PC-3 (cell line): ENCODE results near the gene BCAS2. TPM values are rescaled to one million over a fixed set of nuclear protein-coding genes. Genes with fewer than 3 reads are reported as not detected.

Experiments used
- ATAC-seq: fragments of 200-7000 bp; cut with Tn5 transposase; 2 replicates; pipeline ENCODE4 v1.9.1; 2020; ENCODE audit warnings: mild to moderate bottlenecking, moderate library complexity
- BruUV-seq: library from RNA; stranded (reverse); fragments of 400-500 nt; replicated peaks from 2 replicates; lab custom pipeline; 2021; lab: Mats Ljungman, UMichigan
- CTCF ChIA-PET: fragments of 300-600 bp; sonication (Branson Sonifier 250); formaldehyde crosslinking; loops from one replicate; lab custom pipeline; 2022; ENCODE audit warnings: antibody characterized with exemption; lab: Charles Lee
- POLR2A ChIA-PET: fragments of 300-600 bp; sonication (Branson Sonifier 250); formaldehyde crosslinking; loops from one replicate; lab custom pipeline; 2022; ENCODE audit warnings: antibody characterized with exemption; ENCODE audit not compliant: unreplicated experiment; lab: Charles Lee
- DNase-seq: peaks from one replicate; pipeline ENCODE4 v3.0.0-alpha.2; 2015
- H2AFZ ChIP-seq: fragments of 300-600 bp; sonication (generic); 2 replicates; pipeline ENCODE4 v1.6.0; 2016; ENCODE audit warnings: antibody characterized with exemption, low read length
- H3F3A ChIP-seq: fragments of 300-600 bp; sonication (generic); one replicate; pipeline ENCODE4 v1.6.0; 2017; ENCODE audit warnings: antibody characterized with exemption, low read length, control low read depth, mild to moderate bottlenecking; ENCODE audit not compliant: unreplicated experiment
- H3K27ac ChIP-seq: fragments of 300-600 bp; sonication (generic); 2 replicates; pipeline ENCODE4 v1.5.1; 2016; ENCODE audit warnings: mild to moderate bottlenecking, low read length
- H3K27me3 ChIP-seq: fragments of 300-600 bp; sonication (generic); 2 replicates; pipeline ENCODE4 v1.6.1; 2016; ENCODE audit warnings: low read length, mixed read lengths
- H3K36me3 ChIP-seq: fragments of 300-600 bp; sonication (generic); 2 replicates; pipeline ENCODE4 v1.6.1; 2016; ENCODE audit warnings: low read depth, mixed run types, low read length, mixed read lengths
- H3K4me1 ChIP-seq: fragments of 300-600 bp; sonication (generic); 2 replicates; pipeline ENCODE4 v1.5.1; 2016; ENCODE audit warnings: low read length; ENCODE audit not compliant: insufficient read depth
- H3K4me2 ChIP-seq: fragments of 300-600 bp; sonication (generic); 2 replicates; pipeline ENCODE4 v1.6.0; 2016; ENCODE audit warnings: low read length
- H3K4me3 ChIP-seq: fragments of 300-600 bp; sonication (generic); 2 replicates; pipeline ENCODE4 v1.5.1; 2016; ENCODE audit warnings: mild to moderate bottlenecking, low read length, mixed read lengths
- H3K79me2 ChIP-seq: fragments of 300-600 bp; sonication (generic); 2 replicates; pipeline ENCODE4 v1.6.1; 2017; ENCODE audit warnings: low read length, mixed read lengths
- H3K9ac ChIP-seq: fragments of 300-600 bp; sonication (generic); 2 replicates; pipeline ENCODE4 v1.6.0; 2016; ENCODE audit warnings: mild to moderate bottlenecking, low read length
- H3K9me2 ChIP-seq: fragments of 300-600 bp; sonication (generic); replicated peaks from 2 replicates; pipeline ENCODE4 v1.6.1; 2016; ENCODE audit warnings: mixed run types, low read length, mixed read lengths
- H3K9me3 ChIP-seq: fragments of 300-600 bp; sonication (generic); 2 replicates; pipeline ENCODE4 v1.6.1; 2016; ENCODE audit warnings: low read length, mixed read lengths
- H4K20me1 ChIP-seq: fragments of 300-600 bp; sonication (generic); 2 replicates; pipeline ENCODE4 v1.6.1; 2016; ENCODE audit warnings: low read length, mixed read lengths
- EZH2 ChIP-seq: fragments of 300-600 bp; sonication (generic); IDR thresholded peaks from one replicate; pipeline ENCODE4 v1.6.1; 2017; ENCODE audit warnings: antibody characterized with exemption, mild to moderate bottlenecking, low read length; ENCODE audit not compliant: unreplicated experiment
- EZH2phosphoT487 ChIP-seq: fragments of 300-600 bp; sonication (generic); IDR thresholded peaks from 2 replicates; pipeline ENCODE4 v1.6.1; 2018; ENCODE audit warnings: mild to moderate bottlenecking, antibody characterized with exemption, low read length, borderline replicate concordance
- intact Hi-C: fragments of 100-400 bp; cut with micrococcal nuclease; formaldehyde crosslinking; loops from 2 replicates; pipeline ENCODE4 v1.9.0; 2023
- total RNA-seq: library from RNA; depleted of rRNA; stranded (reverse); fragments of >200 nt; gene quantifications from 2 replicates; pipeline ENCODE4 v1.2.3, GENCODE V29; 2014
- TF ChIP-seq, protein P1 (sequence below): fragments of 300-600 bp; sonication (generic); conservative IDR thresholded peaks from 2 replicates; pipeline ENCODE4 v1.5.1; 2017; ENCODE audit warnings: antibody characterized with exemption, low read depth, mild to moderate bottlenecking, low read length

BCAS2 gene
- total RNA-seq, 1 experiment from 2014 or later, result 70.1 TPM

DNA sequence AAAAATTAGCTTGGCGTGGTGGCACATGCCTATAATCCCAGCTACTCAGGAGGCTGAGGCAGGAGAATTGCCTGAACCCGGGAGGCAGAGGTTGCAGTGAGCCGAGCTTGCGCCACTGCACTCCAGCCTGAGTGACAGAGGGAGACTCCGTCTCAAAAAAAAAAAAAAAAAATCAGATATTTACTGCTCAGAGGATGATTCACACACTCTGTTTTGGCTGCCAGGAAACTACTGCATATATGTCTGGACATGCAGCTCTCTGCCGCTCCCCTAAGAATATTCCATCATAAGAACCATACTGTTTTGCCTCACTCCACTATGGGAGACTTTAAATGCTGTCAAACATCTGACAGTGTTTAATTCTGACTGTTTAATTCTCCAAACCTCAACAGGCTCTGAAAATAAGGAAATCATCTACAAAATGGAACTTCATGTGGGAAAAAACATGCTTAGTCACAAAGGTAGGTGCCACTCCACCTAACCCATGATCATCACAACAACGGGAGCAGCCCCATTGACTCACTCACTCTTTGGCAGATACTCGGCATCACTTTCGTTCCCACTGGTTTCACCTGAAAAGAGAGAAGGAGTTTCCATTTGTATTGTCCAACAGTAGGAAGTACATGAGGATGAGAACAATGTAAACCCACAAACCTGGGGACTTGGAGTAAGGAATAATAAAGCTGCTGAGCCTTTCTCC lies 29.3 kb upstream of the BCAS2 start:
- Histone ChIP-seq H3K9ac (no peak overlapping the region), H3K27ac (peak overlapping the region; percentile 55), H3K4me1 (peaks cover 8% of the 10 kb centered on the region; the same call in 1 of the 2 replicates), H3F3A (no peaks in the 10 kb centered on the region), H3K4me3 (no peak overlapping the region), H3K9me3 (no peaks in the 10 kb centered on the region), H3K27me3 (no peaks in the 10 kb centered on the region), H2AFZ (peak overlapping the region; percentile 29), H3K9me2 (no peaks in the 10 kb centered on the region), H3K79me2 (no peaks in the 10 kb centered on the region), H4K20me1 (no peaks in the 10 kb centered on the region), H3K36me3 (no peaks in the 10 kb centered on the region), H3K4me2 (peak overlapping the region; percentile 16)
- BruUV-seq, result no TSS peak
- CTCF ChIA-PET, result no interaction called here
- POLR2A ChIA-PET, result no interaction called here
- no peak for TF ChIP-seq EZH2
- TF ChIP-seq, protein P1, sequence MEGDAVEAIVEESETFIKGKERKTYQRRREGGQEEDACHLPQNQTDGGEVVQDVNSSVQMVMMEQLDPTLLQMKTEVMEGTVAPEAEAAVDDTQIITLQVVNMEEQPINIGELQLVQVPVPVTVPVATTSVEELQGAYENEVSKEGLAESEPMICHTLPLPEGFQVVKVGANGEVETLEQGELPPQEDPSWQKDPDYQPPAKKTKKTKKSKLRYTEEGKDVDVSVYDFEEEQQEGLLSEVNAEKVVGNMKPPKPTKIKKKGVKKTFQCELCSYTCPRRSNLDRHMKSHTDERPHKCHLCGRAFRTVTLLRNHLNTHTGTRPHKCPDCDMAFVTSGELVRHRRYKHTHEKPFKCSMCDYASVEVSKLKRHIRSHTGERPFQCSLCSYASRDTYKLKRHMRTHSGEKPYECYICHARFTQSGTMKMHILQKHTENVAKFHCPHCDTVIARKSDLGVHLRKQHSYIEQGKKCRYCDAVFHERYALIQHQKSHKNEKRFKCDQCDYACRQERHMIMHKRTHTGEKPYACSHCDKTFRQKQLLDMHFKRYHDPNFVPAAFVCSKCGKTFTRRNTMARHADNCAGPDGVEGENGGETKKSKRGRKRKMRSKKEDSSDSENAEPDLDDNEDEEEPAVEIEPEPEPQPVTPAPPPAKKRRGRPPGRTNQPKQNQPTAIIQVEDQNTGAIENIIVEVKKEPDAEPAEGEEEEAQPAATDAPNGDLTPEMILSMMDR, result no peak
- TF ChIP-seq EZH2phosphoT487, result no peak
- peak; percentile 53 for DNase-seq
- intact Hi-C loops, result no loop called here
- ATAC-seq, result peak; percentile 70

DNA sequence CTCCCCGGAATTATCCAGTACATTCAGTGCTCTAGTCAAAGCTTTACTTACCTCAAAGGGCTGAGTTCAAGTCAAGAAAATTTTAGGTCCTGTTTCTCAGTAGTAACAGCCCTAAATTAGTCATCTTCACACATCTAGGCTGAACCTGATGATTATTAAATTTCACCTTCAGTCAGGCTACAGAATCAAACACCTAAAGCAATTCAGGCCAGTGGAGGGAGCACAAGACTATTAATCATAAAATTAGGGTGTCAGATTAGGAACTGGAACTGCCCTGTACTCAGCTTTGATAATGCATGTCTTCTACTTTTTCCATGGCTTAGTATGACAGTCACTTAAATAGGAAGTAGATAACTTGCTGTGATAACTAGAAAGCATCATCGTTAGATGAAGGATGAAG lies 28.4 kb upstream of the BCAS2 start:
- Histone ChIP-seq H3F3A (no peaks in the 10 kb centered on the region), H4K20me1 (no peaks in the 10 kb centered on the region), H3K36me3 (no peaks in the 10 kb centered on the region), H3K79me2 (no peaks in the 10 kb centered on the region), H3K27ac (no peak overlapping the region), H3K4me1 (peaks cover 8% of the 10 kb centered on the region; the same call in 1 of the 2 replicates), H3K9ac (no peak overlapping the region), H3K27me3 (no peaks in the 10 kb centered on the region), H3K9me2 (no peaks in the 10 kb centered on the region), H3K4me3 (no peak overlapping the region), H2AFZ (no peak overlapping the region), H3K9me3 (no peaks in the 10 kb centered on the region), H3K4me2 (no peak overlapping the region)
- ChIA-PET POLR2A (no interaction called here), CTCF (no interaction called here)
- BruUV-seq, result no TSS peak
- DNase-seq, result no peak
- no peak for TF ChIP-seq EZH2
- intact Hi-C loops, result no loop called here
- ATAC-seq, result no peak

DNA sequence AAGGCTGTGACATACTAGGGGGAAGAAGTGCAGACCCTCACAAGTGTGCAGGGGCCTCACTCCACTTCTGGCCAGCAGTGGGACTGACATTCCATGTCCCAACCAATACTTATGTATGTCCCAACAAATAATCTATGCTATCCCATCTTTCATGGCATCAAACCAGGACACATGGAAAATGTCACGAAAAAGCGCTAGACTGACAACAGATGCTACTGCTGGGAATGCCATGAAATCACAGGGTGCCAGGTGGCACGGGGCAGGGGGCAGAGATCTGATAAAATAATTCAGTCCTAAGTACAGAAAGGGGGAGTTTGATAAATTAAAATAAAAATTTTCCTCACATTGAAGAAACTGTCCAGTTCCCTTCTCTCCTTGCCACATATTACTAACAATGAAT lies 27.6 kb upstream of the BCAS2 start:
- Histone ChIP-seq H3K9ac (no peak overlapping the region), H3K9me2 (no peaks in the 10 kb centered on the region), H4K20me1 (no peaks in the 10 kb centered on the region), H3K4me1 (peaks cover 8% of the 10 kb centered on the region; the same call in 1 of the 2 replicates), H3K9me3 (no peaks in the 10 kb centered on the region), H3K79me2 (no peaks in the 10 kb centered on the region), H2AFZ (no peak overlapping the region), H3K4me3 (no peak overlapping the region), H3K36me3 (no peaks in the 10 kb centered on the region), H3K27ac (no peak overlapping the region), H3F3A (no peaks in the 10 kb centered on the region), H3K4me2 (no peak overlapping the region), H3K27me3 (no peaks in the 10 kb centered on the region)
- TF ChIP-seq, protein P1, result no peak
- TF ChIP-seq EZH2, result no peak
- TF ChIP-seq EZH2phosphoT487, result no peak
- BruUV-seq, result no TSS peak
- ChIA-PET CTCF (no interaction called here), POLR2A (no interaction called here)
- intact Hi-C loops, result no loop called here
- DNase-seq (no peak), ATAC-seq (no peak)
